ENCODE measurements around the gene PCDHGA5.
"Not testable (repeated sequence)": the region's sequence is repeated elsewhere in the genome, so short reads cannot be mapped to it uniquely, and the experiment has no call there.

PCDHGA5 gene

DNA sequence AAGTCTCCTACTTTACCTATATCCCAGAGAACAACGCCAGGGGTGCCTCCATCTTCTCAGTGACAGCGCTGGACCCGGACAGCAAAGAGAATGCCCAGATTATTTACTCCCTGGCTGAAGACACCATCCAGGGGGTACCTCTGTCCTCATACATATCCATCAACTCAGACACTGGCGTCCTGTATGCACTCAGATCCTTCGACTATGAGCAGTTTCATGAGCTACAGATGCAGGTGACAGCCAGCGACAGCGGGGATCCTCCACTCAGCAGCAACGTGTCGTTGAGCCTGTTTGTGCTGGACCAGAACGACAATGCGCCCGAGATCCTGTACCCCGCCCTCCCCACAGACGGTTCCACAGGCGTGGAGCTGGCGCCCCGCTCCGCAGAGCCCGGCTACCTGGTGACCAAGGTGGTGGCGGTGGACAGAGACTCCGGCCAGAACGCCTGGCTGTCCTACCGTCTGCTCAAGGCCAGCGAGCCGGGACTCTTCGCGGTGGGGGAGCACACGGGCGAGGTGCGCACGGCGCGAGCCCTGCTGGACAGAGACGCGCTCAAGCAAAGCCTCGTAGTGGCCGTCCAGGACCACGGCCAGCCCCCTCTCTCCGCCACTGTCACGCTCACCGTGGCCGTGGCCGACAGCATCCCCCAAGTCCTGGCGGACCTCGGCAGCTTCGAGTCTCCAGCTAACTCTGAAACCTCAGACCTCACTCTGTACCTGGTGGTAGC lies 50.7 kb downstream of the PCDHGA5 start:
- not testable (repeated sequence) for DNase-seq, ATAC-seq

DNA sequence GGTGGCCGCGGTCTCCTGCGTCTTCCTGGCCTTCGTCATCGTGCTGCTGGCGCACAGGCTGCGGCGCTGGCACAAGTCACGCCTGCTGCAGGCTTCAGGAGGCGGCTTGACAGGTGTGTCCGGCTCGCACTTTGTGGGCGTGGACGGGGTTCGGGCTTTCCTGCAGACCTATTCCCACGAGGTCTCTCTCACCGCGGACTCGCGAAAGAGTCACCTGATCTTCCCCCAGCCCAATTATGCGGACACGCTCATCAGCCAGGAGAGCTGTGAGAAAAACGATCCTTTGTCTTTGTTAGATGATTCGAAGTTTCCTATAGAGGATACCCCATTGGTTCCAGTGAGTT lies 51.3 kb downstream of the PCDHGA5 start:
- DNase-seq, ATAC-seq: not testable (repeated sequence)
